K562 (cell line): Measurements from ENCODE around the gene NCAPG2.

Source experiments
- ARID1B ChIP-seq: fragments of 450-650 bp; IDR thresholded peaks from 2 replicates; pipeline ENCODE4 v1.6.1; 2016; ENCODE audit warnings: antibody characterized with exemption, mild to moderate bottlenecking, inconsistent platforms
- EZH2 ChIP-seq: IDR thresholded peaks from 2 replicates; pipeline ENCODE4 v1.6.1; 2012; ENCODE audit warnings: low read depth, mild to moderate bottlenecking, inconsistent platforms, low read length, borderline replicate concordance
- POLR2AphosphoS2 ChIP-seq: IDR thresholded peaks from 2 replicates; pipeline ENCODE4 v1.6.1; 2012; ENCODE audit warnings: low read length, improper control_type of control experiment
- RBM39 ChIP-seq: fragments of 200-400 bp; formaldehyde crosslinking; optimal IDR thresholded peaks from 2 replicates; pipeline ENCODE3; 2018; ENCODE audit warnings: low read depth, low read length
- ZNF274 ChIP-seq: IDR thresholded peaks from 2 replicates; pipeline ENCODE4 v1.6.1; 2011; ENCODE audit warnings: low read depth, mild to moderate bottlenecking, low read length, moderate library complexity, borderline replicate concordance
- TF ChIP-seq, protein P1 (sequence below), 3 experiments: IDR thresholded peaks in 2 of 3; conservative IDR thresholded peaks in 1 of 3; 2 replicates each; pipeline ENCODE4 v1.5.1; 2011 to 2012; ENCODE audit warnings: low read length in 3 of 3, mild to moderate bottlenecking in 3 of 3, control low read depth in 2 of 3, improper control_type of control experiment in 1 of 3, inconsistent platforms in 1 of 3, low read depth in 1 of 3, mixed read lengths in 1 of 3, moderate library complexity in 1 of 3; ENCODE audit not compliant: insufficient read depth in 2 of 3

DNA sequence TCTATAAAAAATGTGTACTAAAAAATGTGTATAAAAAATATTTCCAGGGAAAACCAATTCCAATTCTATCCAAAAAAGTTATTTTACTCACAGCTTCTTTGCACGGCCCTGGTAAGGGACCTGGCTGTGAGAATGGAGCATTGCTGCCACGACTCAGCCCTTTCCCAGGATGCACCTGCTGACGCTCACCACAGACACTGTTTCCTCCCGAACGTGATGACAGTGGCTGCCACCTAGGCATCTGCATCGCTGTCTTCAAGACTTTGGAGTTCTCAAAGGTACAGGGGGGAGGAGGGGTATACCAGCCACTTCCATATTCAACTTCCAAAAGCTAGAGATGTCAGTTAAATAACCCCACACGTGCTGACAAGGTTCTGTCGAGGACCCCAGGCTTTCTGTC, 93.1 kb downstream of the NCAPG2 start:
- no peak for TF ChIP-seq POLR2AphosphoS2
- TF ChIP-seq, protein P1, sequence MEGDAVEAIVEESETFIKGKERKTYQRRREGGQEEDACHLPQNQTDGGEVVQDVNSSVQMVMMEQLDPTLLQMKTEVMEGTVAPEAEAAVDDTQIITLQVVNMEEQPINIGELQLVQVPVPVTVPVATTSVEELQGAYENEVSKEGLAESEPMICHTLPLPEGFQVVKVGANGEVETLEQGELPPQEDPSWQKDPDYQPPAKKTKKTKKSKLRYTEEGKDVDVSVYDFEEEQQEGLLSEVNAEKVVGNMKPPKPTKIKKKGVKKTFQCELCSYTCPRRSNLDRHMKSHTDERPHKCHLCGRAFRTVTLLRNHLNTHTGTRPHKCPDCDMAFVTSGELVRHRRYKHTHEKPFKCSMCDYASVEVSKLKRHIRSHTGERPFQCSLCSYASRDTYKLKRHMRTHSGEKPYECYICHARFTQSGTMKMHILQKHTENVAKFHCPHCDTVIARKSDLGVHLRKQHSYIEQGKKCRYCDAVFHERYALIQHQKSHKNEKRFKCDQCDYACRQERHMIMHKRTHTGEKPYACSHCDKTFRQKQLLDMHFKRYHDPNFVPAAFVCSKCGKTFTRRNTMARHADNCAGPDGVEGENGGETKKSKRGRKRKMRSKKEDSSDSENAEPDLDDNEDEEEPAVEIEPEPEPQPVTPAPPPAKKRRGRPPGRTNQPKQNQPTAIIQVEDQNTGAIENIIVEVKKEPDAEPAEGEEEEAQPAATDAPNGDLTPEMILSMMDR (IDR thresholded peaks at IDR 0.05 in 2 of 3, conservative IDR thresholded peaks at IDR 0.05 in 1 of 3; ENCODE audit: insufficient read depth in 2 of 3, low read depth in 1 of 3, low read length in 3 of 3): no peak
- no peak for TF ChIP-seq ARID1B
- no peak for TF ChIP-seq EZH2
- no peak for TF ChIP-seq RBM39
- no peak for TF ChIP-seq ZNF274
